HepG2 (cell line): ENCODE measurements around the gene AP3D1. TPM values are rescaled to one million over a fixed set of nuclear protein-coding genes. Genes with fewer than 3 reads are reported as not detected.

ENCODE experiments used
- ATAC-seq: fragments of 200-7000 bp; cut with Tn5 transposase; 3 replicates; pipeline ENCODE4 v1.9.1; 2020; ENCODE audit warnings: mild to moderate bottlenecking, moderate library complexity
- BruUV-seq: library from RNA; stranded (reverse); fragments of 400-500 nt; replicated peaks from 2 replicates; lab custom pipeline; 2021; lab: Mats Ljungman, UMichigan
- CTCF ChIA-PET: fragments of 300-600 bp; formaldehyde crosslinking; extraction: SDS; loops from one replicate; lab custom pipeline; 2021; ENCODE audit warnings: low total read pairs, inconsistent platforms, low intra/inter-chr PET ratio; lab: Yijun Ruan, JAX
- POLR2A ChIA-PET: fragments of 350-600 bp; sonication (Branson Sonifier 250); formaldehyde crosslinking; loops from one replicate; lab custom pipeline; 2020; ENCODE audit warnings: antibody characterized with exemption, inconsistent platforms; lab: Yijun Ruan, JAX
- DNase-seq: peaks from one replicate; pipeline ENCODE4 v3.0.0-alpha.2; 2015; ENCODE audit warnings: low spot score
- FAIRE-seq: peaks from 3 replicates; lab custom pipeline; 2011; peaks lifted over from hg19 to GRCh38; lab: Jason Lieb, UNC
- H2AFZ ChIP-seq: one replicate; pipeline ENCODE4 v1.6.1; 2011; ENCODE audit warnings: low read length, inconsistent platforms
- H3K27ac ChIP-seq: fragments of 300-600 bp; 3 replicates; pipeline ENCODE4 v1.8.0; 2011; ENCODE audit warnings: mixed run types, mild to moderate bottlenecking, mixed read lengths, low read length, inconsistent platforms; ENCODE audit not compliant: insufficient read depth; ENCODE audit errors: extremely low read length
- H3K27me3 ChIP-seq, 2 experiments: fragments of 200-600 bp in 1 of 2; 2 replicates in 1 of 2; 3 replicates in 1 of 2; pipeline versions ENCODE4 v1.6.0 to v1.8.0; 2011; ENCODE audit warnings: low read length in 2 of 2, mild to moderate bottlenecking in 2 of 2, moderate library complexity in 2 of 2, inconsistent platforms in 1 of 2; ENCODE audit not compliant: insufficient read depth in 2 of 2, control insufficient read depth in 1 of 2
- H3K36me3 ChIP-seq, 2 experiments: fragments of 200-600 bp in 1 of 2; replicated peaks in 1 of 2; 2 replicates in 1 of 2; 3 replicates in 1 of 2; pipeline versions ENCODE4 v1.5.1 to v1.8.0; 2011; ENCODE audit warnings: low read length in 2 of 2, inconsistent platforms in 1 of 2; ENCODE audit not compliant: insufficient read depth in 2 of 2, control insufficient read depth in 1 of 2
- H3K4me1 ChIP-seq: 2 replicates; pipeline ENCODE4 v1.5.1; 2012; ENCODE audit warnings: low read length, inconsistent platforms; ENCODE audit not compliant: insufficient read depth
- H3K4me2 ChIP-seq: 2 replicates; pipeline ENCODE4 v1.6.0; 2011; ENCODE audit warnings: low read depth, low read length, inconsistent platforms
- H3K4me3 ChIP-seq, 3 experiments: fragments of 200-600 bp in 1 of 3; sonication (generic), shearing (Covaris generic) in 1 of 3; replicated peaks in 1 of 3; 2 replicates each; pipeline ENCODE4 v1.5.1; 2011 to 2016; ENCODE audit warnings: low read length in 3 of 3, inconsistent platforms in 2 of 3, low read depth in 2 of 3, mild to moderate bottlenecking in 2 of 3, control low read depth in 1 of 3, mixed read lengths in 1 of 3; ENCODE audit not compliant: insufficient read depth in 1 of 3
- H3K79me2 ChIP-seq: one replicate; pipeline ENCODE4 v1.6.1; 2011; ENCODE audit warnings: low read length, inconsistent platforms; ENCODE audit not compliant: insufficient read depth
- H3K9ac ChIP-seq: 2 replicates; pipeline ENCODE4 v1.6.0; 2011; ENCODE audit warnings: mild to moderate bottlenecking, low read depth, low read length, inconsistent platforms; ENCODE audit not compliant: insufficient read depth
- H3K9me3 ChIP-seq: 2 replicates; pipeline ENCODE4 v1.5.1; 2012; ENCODE audit warnings: mild to moderate bottlenecking, low read length
- H4K20me1 ChIP-seq: 2 replicates; pipeline ENCODE4 v1.6.0; 2011; ENCODE audit warnings: inconsistent platforms, mild to moderate bottlenecking, low read length, moderate library complexity; ENCODE audit not compliant: insufficient read depth
- ASH2L ChIP-seq: fragments of 300-600, 200-600 bp; sonication (generic); IDR thresholded peaks from 2 replicates; pipeline ENCODE4 v1.7.0; 2017; ENCODE audit warnings: low read depth, mild to moderate bottlenecking, moderate library complexity, mixed read lengths, low read length; ENCODE audit not compliant: insufficient read length
- BHLHE40 ChIP-seq: IDR thresholded peaks from 2 replicates; pipeline ENCODE4 v1.6.1; 2011; ENCODE audit warnings: low read length, improper control_type of control experiment
- CREB1 ChIP-seq, 2 experiments: fragments of 450-650 bp in 1 of 2; IDR thresholded peaks; 2 replicates each; pipeline ENCODE4 v1.6.1; 2016 to 2017; ENCODE audit warnings: control low read depth in 1 of 2, mild to moderate bottlenecking in 1 of 2, missing compliant biosample characterization in 1 of 2, missing genetic modification characterization in 1 of 2
- KDM5B ChIP-seq: sonication (generic); formaldehyde crosslinking; IDR thresholded peaks from 2 replicates; pipeline ENCODE4 v1.4.0; 2020; ENCODE audit warnings: missing genetic modification reagents, mild to moderate bottlenecking, borderline replicate concordance
- NFRKB ChIP-seq: fragments of 450-650 bp; IDR thresholded peaks from 2 replicates; pipeline ENCODE4 v1.6.1; 2017
- PHF21A ChIP-seq: sonication (generic); formaldehyde crosslinking; IDR thresholded peaks from 2 replicates; pipeline ENCODE4 v1.5.0; 2020; ENCODE audit warnings: mild to moderate bottlenecking, missing genetic modification reagents
- POLR2AphosphoS2 ChIP-seq: IDR thresholded peaks from 2 replicates; pipeline ENCODE4 v1.6.1; 2011; ENCODE audit warnings: low read depth, low read length, improper control_type of control experiment
- REPIN1 ChIP-seq: sonication (generic); formaldehyde crosslinking; IDR thresholded peaks from 2 replicates; pipeline ENCODE4 v1.8.0; 2022; ENCODE audit warnings: missing genetic modification reagents, low read depth, mild to moderate bottlenecking, borderline replicate concordance
- SIN3A ChIP-seq: IDR thresholded peaks from 2 replicates; pipeline ENCODE4 v1.6.1; 2011; ENCODE audit warnings: low read depth, mild to moderate bottlenecking, control low read depth, low read length, borderline replicate concordance
- ZBTB43 ChIP-seq: sonication (generic); formaldehyde crosslinking; conservative IDR thresholded peaks from 2 replicates; pipeline ENCODE4 v1.4.0; 2020; ENCODE audit warnings: missing genetic modification reagents
- ZNF136 ChIP-seq: sonication (generic); formaldehyde crosslinking; IDR thresholded peaks from 2 replicates; pipeline ENCODE4 v1.8.1; 2022; ENCODE audit warnings: low read depth, mild to moderate bottlenecking, moderate library complexity, missing genetic modification reagents
- ZNF460 ChIP-seq: sonication (generic); formaldehyde crosslinking; IDR thresholded peaks from 2 replicates; pipeline ENCODE4 v1.5.1; 2020; ENCODE audit warnings: missing genetic modification reagents, mild to moderate bottlenecking, borderline replicate concordance
- WGBS: methylation state at CpG from one replicate; pipeline ENCODE4 v1.1.6; 2017; ENCODE audit warnings: low lambda C conversion rate; 5-methylcytosine and 5-hydroxymethylcytosine counted together
- in situ Hi-C: cut with HindIII; loops from 2 replicates; pipeline ENCODE4 v1.10.0; 2017; ENCODE audit warnings: low pct_unique_long_range_greater_than_20kb; ENCODE audit not compliant: extremely low pct_ligation_motif_present
- intact Hi-C: fragments of 100-400 bp; cut with micrococcal nuclease; formaldehyde crosslinking; loops from one replicate; pipeline ENCODE4 v1.10.0; 2022; ENCODE audit not compliant: unreplicated experiment
- polyA plus RNA-seq, 8 experiments: library from polyadenylated mRNA; depleted of rRNA in 3 of 8; stranded (reverse) in 7 of 8; unstranded in 1 of 8; fragments of >200 nt; fragmentation: Illumina TruSeq in 4 of 8; extraction: Trizol in 4 of 8; gene quantifications; 2 replicates each; pipeline versions ENCODE4 v1.2.1 to v1.2.3, GENCODE V29; 2011 to 2016; ENCODE audit warnings: low read depth in 4 of 8, missing spikeins in 1 of 8, mixed read lengths in 1 of 8; ENCODE audit not compliant: insufficient read depth in 1 of 8
- total RNA-seq, 5 experiments: library from RNA; depleted of rRNA; stranded (reverse); fragments of >200 nt; fragmentation: Illumina TruSeq; extraction: Trizol; gene quantifications; 2 replicates each; pipeline ENCODE4 v1.2.3, GENCODE V29; 2016; ENCODE audit warnings: low read depth in 1 of 5
- TF ChIP-seq, protein P1 (sequence below): IDR thresholded peaks from 2 replicates; pipeline ENCODE4 v1.6.1; 2016; ENCODE audit warnings: low read depth, control low read depth
- TF ChIP-seq, protein P2 (sequence below): conservative IDR thresholded peaks from 2 replicates; pipeline ENCODE4 v1.6.1; 2018; ENCODE audit warnings: missing genetic modification reagents

The AP3D1 gene
- total and polyA plus RNA-seq, 2 of the 13 experiments (the other 11 are each of a cell fraction or from before 2014, with no cell fraction given), result 68.0 to 82.6 TPM

GRCh38 chr19:2173767-2174577 lies 22.6 kb upstream of the AP3D1 start:
- FAIRE-seq, result peak; percentile 68
- Histone ChIP-seq H3K4me3 (peak overlapping the region in 1 of 3 experiments; percentile 4; a peak in 1 of 6 replicates), H3K36me3 (peaks cover 15% of the 10 kb centered on the region in 2 experiments; a peak in 3 of 5 replicates), H3K27me3 (no peaks in the 10 kb centered on the region), H3K79me2 (peaks cover 87% of the 10 kb centered on the region), H3K9me3 (no peaks in the 10 kb centered on the region), H3K9ac (peak overlapping the region; percentile 53; the same call in 1 of the 2 replicates), H2AFZ (no peak overlapping the region), H4K20me1 (peaks cover 45% of the 10 kb centered on the region; the same call in 1 of the 2 replicates), H3K4me1 (peaks cover 56% of the 10 kb centered on the region), H3K4me2 (peak overlapping the region; percentile 13; the same call in 1 of the 2 replicates), H3K27ac (peak overlapping the region; percentile 82)
- ChIA-PET CTCF (no interaction called here), POLR2A (interaction anchor here (1.0 to 1.6 kb wide), 3 partner anchors 48 to 62 kb away, joined by 3 to 6 read pairs (median 3); partner anchors contain the start of gene PLEKHJ1)
- intact Hi-C loops, result no loop called here
- peak; percentile 52 for DNase-seq
- peak; percentile 26 for ATAC-seq
- no TSS peak for BruUV-seq
- in situ Hi-C loops, result loop anchor here (5.0 kb wide), 1 partner anchor 38 kb away; no protein-coding TSS in a partner anchor
- WGBS, result 75% methylated on average over 17 of the region's 18 CpGs
- no peak for TF ChIP-seq REPIN1 (CRISPR knock-in tag)
- peak; percentile 57; the same call in 1 of the 2 replicates for TF ChIP-seq PHF21A
- no peak for TF ChIP-seq POLR2AphosphoS2
- TF ChIP-seq CREB1 (IDR thresholded peaks at IDR 0.05), result 0 out of 2 replicates have a peak, but pooled peaks have one; percentile 16
- TF ChIP-seq CREB1 (CRISPR knock-in tag; IDR thresholded peaks at IDR 0.05), result no peak
- peak; percentile 77; the same call in 1 of the 2 replicates for TF ChIP-seq ZBTB43 (CRISPR knock-in tag)
- no peak for TF ChIP-seq ASH2L
- TF ChIP-seq NFRKB, result no peak
- no peak for TF ChIP-seq BHLHE40
- TF ChIP-seq, protein P1, sequence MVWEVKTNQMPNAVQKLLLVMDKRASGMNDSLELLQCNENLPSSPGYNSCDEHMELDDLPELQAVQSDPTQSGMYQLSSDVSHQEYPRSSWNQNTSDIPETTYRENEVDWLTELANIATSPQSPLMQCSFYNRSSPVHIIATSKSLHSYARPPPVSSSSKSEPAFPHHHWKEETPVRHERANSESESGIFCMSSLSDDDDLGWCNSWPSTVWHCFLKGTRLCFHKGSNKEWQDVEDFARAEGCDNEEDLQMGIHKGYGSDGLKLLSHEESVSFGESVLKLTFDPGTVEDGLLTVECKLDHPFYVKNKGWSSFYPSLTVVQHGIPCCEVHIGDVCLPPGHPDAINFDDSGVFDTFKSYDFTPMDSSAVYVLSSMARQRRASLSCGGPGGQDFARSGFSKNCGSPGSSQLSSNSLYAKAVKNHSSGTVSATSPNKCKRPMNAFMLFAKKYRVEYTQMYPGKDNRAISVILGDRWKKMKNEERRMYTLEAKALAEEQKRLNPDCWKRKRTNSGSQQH (CRISPR knock-in tag), result no peak
- TF ChIP-seq ZNF460, result peak; percentile 88; the same call in 1 of the 2 replicates
- TF ChIP-seq KDM5B, result no peak
- TF ChIP-seq SIN3A, result no peak
- TF ChIP-seq, protein P2, sequence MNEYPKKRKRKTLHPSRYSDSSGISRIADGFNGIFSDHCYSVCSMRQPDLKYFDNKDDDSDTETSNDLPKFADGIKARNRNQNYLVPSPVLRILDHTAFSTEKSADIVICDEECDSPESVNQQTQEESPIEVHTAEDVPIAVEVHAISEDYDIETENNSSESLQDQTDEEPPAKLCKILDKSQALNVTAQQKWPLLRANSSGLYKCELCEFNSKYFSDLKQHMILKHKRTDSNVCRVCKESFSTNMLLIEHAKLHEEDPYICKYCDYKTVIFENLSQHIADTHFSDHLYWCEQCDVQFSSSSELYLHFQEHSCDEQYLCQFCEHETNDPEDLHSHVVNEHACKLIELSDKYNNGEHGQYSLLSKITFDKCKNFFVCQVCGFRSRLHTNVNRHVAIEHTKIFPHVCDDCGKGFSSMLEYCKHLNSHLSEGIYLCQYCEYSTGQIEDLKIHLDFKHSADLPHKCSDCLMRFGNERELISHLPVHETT (CRISPR knock-in tag), result no peak
- TF ChIP-seq ZNF136 (CRISPR knock-in tag), result no peak
